ENCODE results near the gene ASTN2.

ASTN2 gene

GRCh38 chr9:116686693-116687073, 728.2 kb downstream of the ASTN2 start:
- DNase-seq: no peak

GRCh38 chr9:116686135-116686534, 728.7 kb downstream of the ASTN2 start:
- no peak for DNase-seq

GRCh38 chr9:116685166-116685565, 729.7 kb downstream of the ASTN2 start:
- DNase-seq: no peak

- no peak for DNase-seq
These were observed 731.3 kb downstream of the ASTN2 start for GRCh38 chr9:116683535-116683934.

GRCh38 chr9:116674210-116674980, 740.5 kb downstream of the ASTN2 start:
- DNase-seq: no peak

GRCh38 chr9:116673375-116673774, 741.5 kb downstream of the ASTN2 start:
- no peak for DNase-seq

- no peak for DNase-seq
These were observed 743.3 kb downstream of the ASTN2 start for GRCh38 chr9:116671605-116672004.

- no peak for DNase-seq
These were observed 745.7 kb downstream of the ASTN2 start for GRCh38 chr9:116668970-116669695.

- no peak for DNase-seq
These were observed 751.3 kb downstream of the ASTN2 start for GRCh38 chr9:116663581-116663980.

- DNase-seq: no peak
These were observed 752.1 kb downstream of the ASTN2 start for GRCh38 chr9:116662646-116663310.

- DNase-seq: peak; percentile 77
These were observed 753.6 kb downstream of the ASTN2 start for GRCh38 chr9:116661037-116661954.

- no peak for DNase-seq
These were observed 756.6 kb downstream of the ASTN2 start for GRCh38 chr9:116658265-116658664.

- DNase-seq: no peak
These were observed 757.9 kb downstream of the ASTN2 start for GRCh38 chr9:116656977-116657376.

- no peak for DNase-seq
These were observed 758.3 kb downstream of the ASTN2 start for GRCh38 chr9:116656501-116656971.

- DNase-seq: no peak
These were observed 760.9 kb downstream of the ASTN2 start for GRCh38 chr9:116654059-116654355.

- DNase-seq: no peak
These were observed 761.4 kb downstream of the ASTN2 start for GRCh38 chr9:116653348-116654058.

- DNase-seq: no peak
These were observed 767.4 kb downstream of the ASTN2 start for GRCh38 chr9:116647515-116647809.

- DNase-seq: peak; percentile 17
These were observed 768.0 kb downstream of the ASTN2 start for GRCh38 chr9:116646661-116647514.

GRCh38 chr9:116644091-116644688, 770.7 kb downstream of the ASTN2 start:
- DNase-seq: no peak

- no peak for DNase-seq
These were observed 771.2 kb downstream of the ASTN2 start for GRCh38 chr9:116643691-116644090.
